GM19328 (cell line): ENCODE measurements around the gene BCAP29.
"Not testable (repeated sequence)": the region's sequence is repeated elsewhere in the genome, so short reads cannot be mapped to it uniquely, and the experiment has no call there.

Experiments
- ATAC-seq: cut with Tn5 transposase; IDR thresholded peaks from one replicate; pipeline ENCODE4 v1.9.1; 2021; ENCODE audit warnings: mild to moderate bottlenecking, moderate library complexity; ENCODE audit not compliant: unreplicated experiment

The BCAP29 gene, protein sequence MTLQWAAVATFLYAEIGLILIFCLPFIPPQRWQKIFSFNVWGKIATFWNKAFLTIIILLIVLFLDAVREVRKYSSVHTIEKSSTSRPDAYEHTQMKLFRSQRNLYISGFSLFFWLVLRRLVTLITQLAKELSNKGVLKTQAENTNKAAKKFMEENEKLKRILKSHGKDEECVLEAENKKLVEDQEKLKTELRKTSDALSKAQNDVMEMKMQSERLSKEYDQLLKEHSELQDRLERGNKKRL

DNA sequence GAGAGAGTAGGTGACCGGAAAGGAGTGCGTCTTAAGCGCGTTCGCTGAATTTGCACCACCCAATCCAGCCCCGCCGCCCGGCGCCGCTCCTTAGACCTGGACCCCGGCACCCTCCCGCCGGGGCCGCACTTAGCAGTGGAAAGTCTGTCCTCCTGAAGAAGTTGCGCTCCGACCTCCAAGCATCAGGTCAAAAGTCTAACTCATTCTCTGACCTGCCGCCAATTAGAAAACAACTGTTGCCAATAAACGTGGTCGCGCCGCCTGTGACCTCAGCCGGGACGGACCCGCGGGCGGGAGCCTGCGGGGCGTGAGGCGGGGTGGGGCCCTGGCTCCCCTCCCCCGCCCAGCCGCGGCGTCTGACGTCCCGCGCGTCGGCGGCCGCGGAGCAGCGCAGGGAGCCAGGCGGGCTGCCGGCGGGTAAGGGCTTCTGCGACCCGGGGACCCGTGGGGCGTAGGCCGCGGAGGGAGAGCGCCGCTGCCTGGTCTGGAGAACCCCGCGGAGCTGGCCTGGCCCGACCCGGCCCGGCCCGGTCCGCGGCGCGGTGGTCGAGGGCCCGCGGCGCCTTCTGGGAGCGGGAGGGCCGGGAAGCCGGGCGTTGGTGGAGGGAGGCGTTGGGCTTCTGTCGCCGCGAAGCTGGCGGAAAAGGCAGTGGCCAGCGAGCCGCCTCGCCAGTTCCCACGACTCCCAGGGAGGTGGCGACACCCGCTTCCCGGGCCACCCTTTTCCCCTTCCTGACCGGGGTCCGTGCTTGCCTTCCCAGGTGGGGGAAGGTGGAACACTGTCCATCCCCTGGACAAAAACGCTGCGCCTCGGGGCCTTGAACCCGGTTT lies at the start of gene BCAP29:
BCAP29 (plus strand) TSS at position 362 of the 831 bp plus-strand sequence. CDS start 527 bp downstream, outside the sequence.
- peak; percentile 96 for ATAC-seq

DNA sequence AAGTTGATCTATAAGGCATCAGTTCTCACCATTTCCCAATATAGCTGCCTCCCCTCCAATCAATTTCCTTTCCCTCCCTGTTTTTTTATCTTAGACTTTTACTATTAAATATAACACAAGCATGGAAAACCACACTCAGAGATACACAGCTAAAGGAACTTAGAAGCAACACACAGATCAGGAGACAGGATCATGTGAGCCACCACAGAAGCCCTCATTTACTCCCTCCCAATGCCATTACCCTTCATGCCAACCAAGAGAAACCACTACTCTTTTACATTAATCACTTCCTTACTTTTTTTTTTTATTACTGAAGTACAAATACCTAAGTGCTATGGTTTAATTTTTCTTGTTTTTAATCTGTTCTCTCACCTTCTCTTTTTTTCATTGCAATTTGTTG lies 49.3 kb upstream of the BCAP29 start:
- ATAC-seq = no peak

DNA sequence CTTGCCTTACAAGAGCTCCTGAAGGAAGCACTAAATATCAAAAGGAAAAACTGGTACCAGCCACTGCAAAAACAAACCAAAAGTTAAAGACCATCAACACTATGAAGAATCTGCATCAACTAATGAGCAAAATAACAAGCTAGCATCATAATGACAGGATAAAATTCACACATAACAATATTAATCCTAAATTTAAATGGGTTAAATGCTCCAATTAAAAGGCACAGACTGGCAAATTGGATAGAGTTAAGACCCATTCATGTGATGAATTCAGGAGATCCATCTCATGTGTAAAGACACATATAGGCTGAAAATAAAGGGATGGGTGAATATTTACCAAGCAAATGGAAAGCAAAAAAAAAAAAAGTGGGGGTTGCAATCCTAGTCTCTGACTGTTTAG lies 45.9 kb upstream of the BCAP29 start:
- ATAC-seq = no peak

DNA sequence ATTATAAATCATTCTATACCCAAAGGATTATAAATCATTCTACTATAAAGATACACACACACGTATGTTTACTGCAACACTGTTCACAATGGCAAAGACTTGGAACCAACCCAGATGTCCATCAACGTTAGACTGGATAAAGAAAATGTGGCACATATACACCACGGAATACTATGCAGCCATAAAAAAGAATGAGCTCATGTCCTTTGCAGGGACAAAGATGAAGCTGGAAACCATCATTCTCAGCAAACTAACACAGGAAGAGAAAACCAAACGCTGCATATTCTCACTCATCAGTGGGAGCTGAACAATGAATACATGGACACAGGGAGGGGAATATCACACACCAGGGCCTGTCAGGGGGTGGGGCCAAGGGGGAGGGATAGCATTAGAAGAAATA lies 42.8 kb upstream of the BCAP29 start:
- not testable (repeated sequence) for ATAC-seq

DNA sequence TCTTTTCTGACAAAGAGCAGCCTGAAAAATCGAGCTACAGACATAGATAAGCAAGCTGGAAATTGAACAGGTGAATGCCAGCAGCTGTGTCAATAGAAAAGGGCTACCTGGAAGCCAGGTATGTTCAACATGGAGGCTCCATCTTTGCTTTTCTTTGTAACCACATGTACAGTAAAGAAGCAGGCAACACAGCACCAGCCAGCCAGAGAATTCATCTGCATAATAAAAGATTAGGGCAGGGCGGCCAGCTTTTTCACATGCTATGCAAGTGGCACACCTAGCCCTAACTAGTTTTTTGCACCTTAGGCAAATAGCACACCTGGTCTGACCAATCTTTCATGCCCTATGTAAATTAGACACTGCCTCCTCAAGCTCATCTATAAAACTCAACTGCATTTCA lies 42.0 kb upstream of the BCAP29 start:
- ATAC-seq = no peak

DNA sequence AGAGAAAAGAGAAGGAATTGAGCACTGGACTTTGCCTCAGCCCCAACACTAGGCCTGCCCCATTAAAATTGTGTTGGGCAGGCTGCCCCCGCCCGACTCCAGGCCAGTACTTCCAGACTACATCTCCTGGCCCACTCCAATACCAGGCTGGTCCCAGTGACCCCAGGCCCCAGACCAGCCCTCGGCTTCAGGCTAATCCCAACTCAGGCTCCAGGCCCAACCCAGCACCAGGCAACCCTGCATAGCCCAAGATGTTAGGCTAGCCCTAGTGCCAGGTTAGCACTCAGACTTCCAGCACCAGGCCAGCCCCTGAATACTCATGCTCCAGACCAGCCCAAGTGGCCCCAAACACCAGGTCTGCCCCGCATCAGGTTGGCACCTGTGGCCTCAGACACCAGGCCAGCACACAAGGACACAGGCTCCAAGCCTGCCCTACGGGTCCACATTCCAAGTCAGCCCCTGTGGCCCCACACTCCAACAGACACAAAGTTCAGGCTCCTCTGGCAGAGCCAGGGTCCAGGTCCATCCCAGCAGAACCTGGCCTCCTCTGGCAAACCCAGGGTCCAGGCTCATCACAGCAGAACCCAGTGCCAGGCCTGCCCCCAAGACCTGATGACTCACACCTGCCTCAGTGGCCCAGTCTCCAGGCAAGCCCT lies 36.6 kb upstream of the BCAP29 start:
- no peak for ATAC-seq

DNA sequence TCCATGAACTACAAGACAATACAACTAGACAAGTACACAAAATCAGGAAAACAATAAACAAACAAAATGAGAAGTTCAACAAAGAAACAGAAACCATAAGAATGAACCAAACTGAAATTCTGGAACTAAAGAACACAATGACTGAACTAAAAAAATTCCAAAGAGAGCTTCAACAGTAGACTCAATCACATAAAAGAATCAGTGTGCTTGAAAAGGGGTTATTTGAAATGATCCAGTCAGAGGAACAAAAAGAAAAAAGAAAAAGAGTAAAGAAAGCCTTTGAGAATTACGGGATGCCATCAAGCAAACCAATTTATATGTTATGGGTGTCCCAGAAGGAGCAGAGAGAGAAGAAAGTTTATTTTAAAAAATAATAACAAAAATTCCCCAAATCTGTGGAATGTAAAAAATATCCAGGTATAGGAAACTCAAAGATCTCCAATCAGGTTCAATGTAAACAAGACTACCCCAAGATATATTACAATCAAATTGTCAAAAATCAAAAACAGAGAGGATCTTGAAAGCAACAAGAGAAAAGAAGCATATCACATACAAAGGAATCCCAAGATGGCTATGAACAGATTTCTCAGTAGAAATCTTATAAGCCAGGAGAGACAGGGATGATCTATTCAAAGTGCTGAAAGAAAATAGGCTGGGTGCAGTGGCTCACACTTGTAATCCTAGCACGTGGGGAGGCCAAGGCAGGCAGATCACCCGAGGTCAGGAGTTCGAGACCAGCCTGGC lies 35.0 kb upstream of the BCAP29 start:
- ATAC-seq = no peak

DNA sequence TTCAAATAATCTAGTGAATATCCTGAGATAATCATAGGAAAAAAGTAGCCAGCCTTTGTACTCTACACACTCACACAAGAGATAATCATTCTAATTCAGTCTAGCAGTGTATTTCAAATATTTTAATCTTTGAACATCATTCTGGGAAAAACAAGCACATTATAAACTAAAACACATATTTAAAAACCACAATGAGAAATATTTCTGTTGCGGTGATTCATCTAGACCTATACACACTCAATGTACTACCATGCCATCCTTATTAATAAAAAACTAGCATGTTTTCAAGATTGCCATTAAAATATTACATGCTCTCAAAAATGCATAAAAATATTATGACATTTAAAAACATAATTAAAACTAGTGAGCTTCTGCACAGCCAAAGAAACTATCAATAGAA lies 28.1 kb upstream of the BCAP29 start:
- no peak for ATAC-seq

DNA sequence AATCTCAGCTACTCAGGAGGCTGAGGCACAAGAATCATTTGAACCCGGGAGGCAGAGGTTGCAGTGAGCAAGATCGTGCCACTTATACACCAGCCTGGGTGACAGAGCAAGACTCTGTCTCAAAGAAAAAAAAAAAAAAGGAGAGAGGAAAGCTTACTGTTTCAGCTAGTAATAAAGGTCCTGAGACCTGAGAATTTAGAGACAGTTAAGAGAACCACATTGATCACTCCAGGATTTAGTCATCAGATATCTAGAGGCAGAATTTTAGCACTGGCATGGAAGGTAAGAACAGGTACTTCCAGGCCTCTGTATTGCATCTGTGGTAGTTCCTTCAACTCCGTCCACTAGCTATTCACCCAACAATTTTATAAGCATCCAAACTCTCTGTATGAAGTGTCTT lies 24.2 kb upstream of the BCAP29 start:
- no peak for ATAC-seq

DNA sequence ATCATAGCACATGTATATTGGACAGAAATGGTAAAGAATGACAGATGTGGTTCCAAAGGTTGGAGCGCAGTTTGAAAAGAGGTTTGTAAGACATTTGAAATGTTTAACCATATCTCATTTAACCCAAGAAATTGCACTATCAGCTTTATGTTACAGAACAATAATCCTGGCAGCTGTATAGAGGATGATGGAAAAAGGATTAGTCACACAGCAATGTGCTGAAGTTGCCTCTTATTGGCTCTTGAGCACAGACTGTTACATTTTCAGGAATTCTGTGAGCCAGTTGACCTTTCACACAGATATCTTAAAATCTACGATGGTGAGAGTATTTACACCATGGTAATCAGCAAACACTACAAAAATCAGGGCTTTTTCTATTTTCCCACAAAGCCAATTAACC lies 20.2 kb upstream of the BCAP29 start:
- no peak for ATAC-seq

DNA sequence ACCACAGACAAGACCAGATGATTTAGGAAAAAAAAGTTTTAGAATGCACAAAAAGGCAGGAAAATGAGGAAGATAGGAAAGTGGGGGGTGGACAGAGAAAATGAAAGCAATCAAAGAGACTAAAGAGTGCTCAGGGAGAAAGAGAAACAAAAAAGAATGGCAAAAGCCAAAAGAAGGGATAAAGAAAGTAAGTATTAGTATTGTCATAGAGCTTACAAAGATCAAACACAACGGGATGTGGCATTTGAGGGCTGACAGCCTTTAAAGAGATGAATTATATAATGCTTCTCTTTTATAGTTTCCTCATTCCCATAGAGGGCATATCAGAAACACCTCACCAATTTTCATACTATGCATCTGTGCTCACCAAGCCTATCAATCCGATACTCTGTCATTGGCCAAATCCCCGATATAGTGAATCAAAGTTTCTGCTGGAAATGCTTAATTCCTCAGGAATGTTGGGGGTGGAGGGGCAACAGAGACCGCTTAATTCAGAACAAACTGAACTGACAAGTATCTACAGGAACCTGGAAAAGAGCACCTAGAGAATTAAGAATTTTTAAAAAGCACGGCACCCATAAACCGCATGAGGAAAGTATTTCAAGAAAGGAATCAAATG lies 19.0 kb upstream of the BCAP29 start:
- no peak for ATAC-seq

DNA sequence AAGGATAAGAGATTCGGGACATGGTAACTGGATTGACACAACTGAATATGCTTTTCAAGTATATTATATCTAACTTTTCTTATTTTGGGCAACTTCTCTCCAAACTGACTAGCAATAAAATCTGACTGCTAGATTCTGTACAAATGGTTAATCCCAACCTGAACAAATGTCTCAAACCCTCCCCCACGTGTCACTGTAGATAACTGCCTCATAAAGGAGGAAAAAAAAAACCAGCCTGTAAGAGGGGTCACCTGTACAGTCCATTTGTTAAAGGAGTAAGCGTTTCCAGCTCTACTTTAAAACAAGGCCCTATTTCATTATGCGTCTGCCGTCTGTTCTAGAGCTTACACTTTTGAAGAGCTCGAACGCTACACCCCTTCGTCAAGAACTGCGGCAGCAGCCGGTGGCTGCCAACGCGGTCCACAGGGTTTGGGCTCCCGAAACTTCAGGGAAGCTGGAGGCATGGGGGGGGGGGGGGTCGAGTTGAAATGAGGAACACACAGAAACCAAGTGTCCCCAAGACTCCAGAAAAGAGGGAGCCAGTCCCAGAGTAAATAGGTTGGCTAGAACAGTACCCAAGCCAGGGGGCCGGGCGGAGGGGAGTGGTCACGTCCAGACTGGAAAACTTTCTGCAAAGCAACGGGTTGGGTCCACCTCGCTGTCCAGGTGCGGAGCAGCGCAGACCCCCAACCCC lies 16.8 kb upstream of the BCAP29 start:
- peak; percentile 60 for ATAC-seq

DNA sequence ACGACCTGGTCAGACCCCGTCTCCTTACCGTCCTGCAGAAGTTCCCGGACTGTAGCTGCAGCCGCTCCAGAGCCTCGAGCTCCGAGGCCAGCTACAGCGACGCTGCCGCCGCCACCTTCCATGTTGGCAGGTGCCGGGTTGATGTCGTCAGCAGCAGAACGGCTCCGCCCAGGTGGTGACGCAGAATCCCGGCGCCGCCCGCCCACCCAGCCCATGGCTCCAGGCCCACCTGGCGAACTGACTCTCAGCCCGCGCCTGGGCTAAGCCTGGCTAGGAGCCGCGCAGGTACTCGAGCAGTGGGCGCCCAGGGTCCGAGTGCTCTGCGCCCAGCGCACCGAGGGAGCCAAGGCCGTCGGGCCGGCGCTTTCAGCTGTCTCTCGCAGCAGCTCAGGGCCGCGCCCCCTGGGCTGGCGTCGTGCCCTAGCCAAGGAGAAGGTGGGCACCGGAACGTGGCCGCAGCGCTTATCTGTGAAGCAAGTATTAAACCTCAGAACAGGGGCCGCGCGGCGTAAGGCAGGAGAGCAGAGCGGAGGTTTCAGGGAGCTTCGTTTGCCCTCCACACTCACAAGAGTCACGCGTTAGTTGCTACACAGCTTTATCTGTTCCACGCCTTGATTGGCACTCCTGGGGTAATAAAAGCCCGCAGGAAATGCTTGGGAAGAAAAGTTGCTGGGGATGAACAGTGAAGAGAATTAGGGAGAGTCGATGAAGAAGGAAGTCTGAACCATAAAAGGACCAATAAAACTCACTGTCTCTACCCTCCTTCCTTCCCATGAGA lies 16.1 kb upstream of the BCAP29 start, which contains the start of the genes COG5 and DUS4L:
COG5 (minus strand) TSS at position 146 of the 778 bp plus-strand sequence; CDS start at position 122, 24 bp downstream.
DUS4L (plus strand) TSS at position 197 of the 778 bp plus-strand sequence. CDS start 3,100 bp downstream, outside the sequence.
- peak; percentile 92 for ATAC-seq

DNA sequence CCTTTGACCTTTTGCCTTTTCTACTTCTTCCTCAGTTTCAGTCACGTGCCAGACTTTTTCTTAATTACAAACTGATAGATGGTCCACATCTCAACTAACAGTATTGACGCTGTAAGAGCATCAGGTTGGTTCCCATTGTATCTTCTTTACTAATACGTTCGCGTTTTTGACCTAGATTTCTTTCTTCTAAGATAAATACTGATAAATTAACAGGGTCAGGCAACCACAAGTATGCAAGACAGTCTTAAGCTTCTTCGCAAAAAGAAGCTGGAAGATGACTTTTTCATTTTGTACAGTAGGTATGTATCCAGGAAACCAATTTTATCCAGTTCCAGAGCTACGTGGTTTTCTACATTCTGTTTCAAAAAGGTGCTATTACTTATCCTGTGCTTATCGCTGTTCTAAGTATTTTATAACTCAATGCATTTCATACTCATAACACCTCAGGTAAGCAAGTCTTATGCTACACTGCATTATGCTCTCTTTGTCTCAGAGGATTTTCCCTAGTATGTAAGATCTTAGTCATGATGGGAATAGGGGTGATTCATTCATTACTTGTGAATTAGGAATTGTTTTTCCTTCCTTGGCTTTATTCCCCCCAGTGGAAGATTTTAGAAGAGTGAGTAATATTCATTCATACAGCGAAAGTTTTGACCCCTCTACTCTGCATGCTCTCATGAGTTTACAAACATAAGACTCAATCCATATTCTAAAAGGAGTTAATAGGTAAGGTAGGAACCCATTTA lies 15.3 kb upstream of the BCAP29 start:
- ATAC-seq = no peak

DNA sequence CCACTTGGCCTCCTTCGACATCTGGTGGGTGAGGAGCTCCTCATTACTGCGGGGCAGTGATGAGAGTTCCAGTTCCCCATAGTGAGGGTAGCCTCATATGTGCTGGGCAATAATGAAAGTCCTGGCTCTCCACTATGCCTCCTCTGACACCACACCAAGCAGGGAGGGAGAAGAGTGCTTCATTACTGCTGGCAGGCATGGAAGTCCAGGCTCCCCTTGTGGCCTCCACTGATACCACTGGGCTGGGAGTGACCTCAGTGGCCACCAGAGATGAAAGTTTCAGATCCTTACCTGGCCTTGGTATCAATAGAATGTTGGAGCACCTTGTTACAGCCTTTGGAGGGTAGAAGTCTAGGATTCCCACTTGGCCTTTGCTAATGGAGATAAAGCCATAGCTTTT lies 9.7 kb upstream of the BCAP29 start:
- ATAC-seq = no peak

DNA sequence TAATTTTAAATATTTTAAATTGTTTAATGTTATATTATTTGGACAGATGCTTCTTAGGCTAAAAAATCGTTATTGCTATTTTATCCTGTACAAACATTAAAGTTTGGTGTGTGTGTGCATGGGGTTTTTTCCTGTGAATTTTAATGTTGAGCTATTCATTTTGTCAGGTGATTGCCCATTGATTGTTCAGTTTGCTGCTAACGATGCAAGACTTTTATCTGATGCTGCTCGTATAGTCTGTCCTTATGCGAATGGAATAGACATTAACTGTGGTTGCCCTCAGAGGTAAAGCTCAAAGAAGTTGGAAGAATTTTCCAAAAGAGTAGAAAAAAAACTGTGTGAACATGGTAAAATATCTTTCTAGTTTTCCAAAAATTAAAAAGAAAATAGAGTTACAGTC lies 6.5 kb upstream of the BCAP29 start:
- no peak for ATAC-seq

DNA sequence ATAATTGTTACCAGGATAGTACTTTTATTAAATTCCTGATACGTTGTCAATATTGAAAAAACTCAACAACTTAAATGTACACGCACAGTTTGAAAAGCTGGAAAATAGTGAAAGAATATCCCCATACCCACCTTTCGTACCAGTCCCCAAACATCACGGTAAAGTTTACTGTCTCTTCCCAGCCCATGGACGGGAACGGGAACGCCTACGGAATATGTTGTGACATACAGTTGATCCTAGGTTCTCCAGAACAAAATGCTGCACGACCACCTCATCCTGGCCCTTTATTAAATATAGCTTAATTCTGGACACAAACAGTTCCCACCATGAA lies 527 bp upstream of the BCAP29 start:
- ATAC-seq = no peak

DNA sequence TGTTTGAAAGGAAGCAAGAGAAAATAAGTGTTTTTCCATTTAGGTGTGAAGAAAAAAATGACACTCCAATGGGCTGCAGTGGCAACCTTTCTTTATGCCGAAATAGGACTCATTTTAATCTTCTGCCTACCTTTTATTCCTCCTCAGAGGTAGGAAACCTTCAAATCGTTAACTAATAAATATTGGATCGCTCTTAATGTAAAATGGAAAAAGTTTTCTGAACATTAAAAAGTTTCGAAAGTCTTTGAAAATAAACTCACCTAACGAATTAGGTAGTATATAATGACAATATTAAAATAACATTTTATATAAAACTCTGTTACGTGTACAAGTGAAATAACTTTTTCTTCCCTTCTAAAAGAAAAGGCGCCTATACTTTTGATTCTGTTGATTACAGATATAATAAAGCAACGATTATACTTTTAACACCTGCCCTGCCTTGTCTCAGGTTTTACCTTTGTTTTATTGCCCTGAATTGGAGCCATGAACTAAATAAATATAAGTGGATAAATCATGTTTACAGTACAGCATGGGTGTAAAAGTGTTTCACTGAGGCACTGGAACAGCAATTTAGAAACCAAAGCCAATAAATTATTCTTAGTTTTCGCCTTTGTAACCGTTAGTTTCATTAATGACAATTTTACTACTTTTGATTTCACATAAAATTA lies 804 bp downstream of the BCAP29 start:
- ATAC-seq = no peak
